ENCODE results near the gene MCF2L.

The MCF2L gene

GRCh38 chr13:113076681-113077401 lies 107.8 kb downstream of the MCF2L start:
- TF ChIP-seq OSR1 (CRISPR knock-in tag; IDR thresholded peaks at IDR 0.05) (no peak), ZFP3 (CRISPR knock-in tag; IDR thresholded peaks at IDR 0.05) (no peak), RARB (CRISPR knock-in tag; IDR thresholded peaks at IDR 0.05) (no peak), ZC3H10 (CRISPR knock-in tag; IDR thresholded peaks at IDR 0.05) (no peak), ARNTL (CRISPR knock-in tag; IDR thresholded peaks at IDR 0.05; ENCODE audit: borderline replicate concordance, low read depth) (no peak), CSRNP3 (CRISPR knock-in tag; IDR thresholded peaks at IDR 0.05) (no peak), SNAI2 (CRISPR knock-in tag; IDR thresholded peaks at IDR 0.05) (no peak), ESRRG (CRISPR knock-in tag; IDR thresholded peaks at IDR 0.05) (no peak), BACH2 (CRISPR knock-in tag; IDR thresholded peaks at IDR 0.05; ENCODE audit: borderline replicate concordance) (no peak), ZNF70 (CRISPR knock-in tag; IDR thresholded peaks at IDR 0.05) (no peak)
- TF ChIP-seq, protein P1, sequence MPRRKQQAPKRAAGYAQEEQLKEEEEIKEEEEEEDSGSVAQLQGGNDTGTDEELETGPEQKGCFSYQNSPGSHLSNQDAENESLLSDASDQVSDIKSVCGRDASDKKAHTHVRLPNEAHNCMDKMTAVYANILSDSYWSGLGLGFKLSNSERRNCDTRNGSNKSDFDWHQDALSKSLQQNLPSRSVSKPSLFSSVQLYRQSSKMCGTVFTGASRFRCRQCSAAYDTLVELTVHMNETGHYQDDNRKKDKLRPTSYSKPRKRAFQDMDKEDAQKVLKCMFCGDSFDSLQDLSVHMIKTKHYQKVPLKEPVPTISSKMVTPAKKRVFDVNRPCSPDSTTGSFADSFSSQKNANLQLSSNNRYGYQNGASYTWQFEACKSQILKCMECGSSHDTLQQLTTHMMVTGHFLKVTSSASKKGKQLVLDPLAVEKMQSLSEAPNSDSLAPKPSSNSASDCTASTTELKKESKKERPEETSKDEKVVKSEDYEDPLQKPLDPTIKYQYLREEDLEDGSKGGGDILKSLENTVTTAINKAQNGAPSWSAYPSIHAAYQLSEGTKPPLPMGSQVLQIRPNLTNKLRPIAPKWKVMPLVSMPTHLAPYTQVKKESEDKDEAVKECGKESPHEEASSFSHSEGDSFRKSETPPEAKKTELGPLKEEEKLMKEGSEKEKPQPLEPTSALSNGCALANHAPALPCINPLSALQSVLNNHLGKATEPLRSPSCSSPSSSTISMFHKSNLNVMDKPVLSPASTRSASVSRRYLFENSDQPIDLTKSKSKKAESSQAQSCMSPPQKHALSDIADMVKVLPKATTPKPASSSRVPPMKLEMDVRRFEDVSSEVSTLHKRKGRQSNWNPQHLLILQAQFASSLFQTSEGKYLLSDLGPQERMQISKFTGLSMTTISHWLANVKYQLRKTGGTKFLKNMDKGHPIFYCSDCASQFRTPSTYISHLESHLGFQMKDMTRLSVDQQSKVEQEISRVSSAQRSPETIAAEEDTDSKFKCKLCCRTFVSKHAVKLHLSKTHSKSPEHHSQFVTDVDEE (CRISPR knock-in tag; IDR thresholded peaks at IDR 0.05) = no peak
- TF ChIP-seq, protein P2, sequence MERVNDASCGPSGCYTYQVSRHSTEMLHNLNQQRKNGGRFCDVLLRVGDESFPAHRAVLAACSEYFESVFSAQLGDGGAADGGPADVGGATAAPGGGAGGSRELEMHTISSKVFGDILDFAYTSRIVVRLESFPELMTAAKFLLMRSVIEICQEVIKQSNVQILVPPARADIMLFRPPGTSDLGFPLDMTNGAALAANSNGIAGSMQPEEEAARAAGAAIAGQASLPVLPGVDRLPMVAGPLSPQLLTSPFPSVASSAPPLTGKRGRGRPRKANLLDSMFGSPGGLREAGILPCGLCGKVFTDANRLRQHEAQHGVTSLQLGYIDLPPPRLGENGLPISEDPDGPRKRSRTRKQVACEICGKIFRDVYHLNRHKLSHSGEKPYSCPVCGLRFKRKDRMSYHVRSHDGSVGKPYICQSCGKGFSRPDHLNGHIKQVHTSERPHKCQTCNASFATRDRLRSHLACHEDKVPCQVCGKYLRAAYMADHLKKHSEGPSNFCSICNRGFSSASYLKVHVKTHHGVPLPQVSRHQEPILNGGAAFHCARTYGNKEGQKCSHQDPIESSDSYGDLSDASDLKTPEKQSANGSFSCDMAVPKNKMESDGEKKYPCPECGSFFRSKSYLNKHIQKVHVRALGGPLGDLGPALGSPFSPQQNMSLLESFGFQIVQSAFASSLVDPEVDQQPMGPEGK (CRISPR knock-in tag; IDR thresholded peaks at IDR 0.05; ENCODE audit: borderline replicate concordance) = no peak
- ATAC-seq = no peak

DNA sequence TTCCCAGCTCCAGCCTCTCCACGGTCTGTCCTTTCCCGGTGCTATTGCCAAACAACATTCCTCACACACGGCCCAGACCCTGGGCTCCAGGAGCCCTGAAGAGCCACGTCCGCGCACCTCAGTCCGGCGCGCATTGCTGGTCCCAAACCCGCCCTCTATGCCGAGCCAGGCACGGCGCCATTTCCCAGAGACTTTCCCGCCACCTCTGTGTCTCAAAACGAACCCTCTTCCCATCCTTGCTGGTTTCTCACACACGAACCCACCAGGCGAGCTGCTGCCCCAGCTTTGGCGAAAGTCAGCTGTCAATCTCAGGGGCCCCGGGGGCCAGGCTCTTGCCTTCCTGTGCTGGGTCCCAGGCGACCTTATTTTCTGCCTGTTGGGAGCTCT lies 108.5 kb downstream of the MCF2L start:
- no peak for ATAC-seq
- TF ChIP-seq ZNF565 (CRISPR knock-in tag; conservative IDR thresholded peaks at IDR 0.05; ENCODE audit: low read depth) = no peak
- TF ChIP-seq, protein P1 (CRISPR knock-in tag; IDR thresholded peaks at IDR 0.05) = no peak

GRCh38 chr13:113077953-113078901 lies 109.2 kb downstream of the MCF2L start:
- ATAC-seq = no peak
- no peak for TF ChIP-seq CREB5 (CRISPR knock-in tag; IDR thresholded peaks at IDR 0.05; ENCODE audit: low read depth)
- TF ChIP-seq, protein P3, sequence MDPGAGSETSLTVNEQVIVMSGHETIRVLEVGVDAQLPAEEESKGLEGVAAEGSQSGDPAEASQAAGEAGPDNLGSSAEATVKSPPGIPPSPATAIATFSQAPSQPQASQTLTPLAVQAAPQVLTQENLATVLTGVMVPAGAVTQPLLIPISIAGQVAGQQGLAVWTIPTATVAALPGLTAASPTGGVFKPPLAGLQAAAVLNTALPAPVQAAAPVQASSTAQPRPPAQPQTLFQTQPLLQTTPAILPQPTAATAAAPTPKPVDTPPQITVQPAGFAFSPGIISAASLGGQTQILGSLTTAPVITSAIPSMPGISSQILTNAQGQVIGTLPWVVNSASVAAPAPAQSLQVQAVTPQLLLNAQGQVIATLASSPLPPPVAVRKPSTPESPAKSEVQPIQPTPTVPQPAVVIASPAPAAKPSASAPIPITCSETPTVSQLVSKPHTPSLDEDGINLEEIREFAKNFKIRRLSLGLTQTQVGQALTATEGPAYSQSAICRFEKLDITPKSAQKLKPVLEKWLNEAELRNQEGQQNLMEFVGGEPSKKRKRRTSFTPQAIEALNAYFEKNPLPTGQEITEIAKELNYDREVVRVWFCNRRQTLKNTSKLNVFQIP (CRISPR knock-in tag; IDR thresholded peaks at IDR 0.05; ENCODE audit: borderline replicate concordance, low read depth) = no peak
- no peak for TF ChIP-seq SNAI2 (CRISPR knock-in tag; IDR thresholded peaks at IDR 0.05)
- no peak for TF ChIP-seq OSR1 (CRISPR knock-in tag; IDR thresholded peaks at IDR 0.05)
- TF ChIP-seq ZNF565 (CRISPR knock-in tag; conservative IDR thresholded peaks at IDR 0.05; ENCODE audit: low read depth) = no peak
- TF ChIP-seq GLIS3 (CRISPR knock-in tag; IDR thresholded peaks at IDR 0.05) = no peak
- TF ChIP-seq, protein P1 (CRISPR knock-in tag; IDR thresholded peaks at IDR 0.05) = no peak
- TF ChIP-seq, protein P2 (CRISPR knock-in tag; IDR thresholded peaks at IDR 0.05; ENCODE audit: borderline replicate concordance) = no peak
- no peak for TF ChIP-seq ZFP3 (CRISPR knock-in tag; IDR thresholded peaks at IDR 0.05)
